Breast epithelium (tissue), 4 donors: Measurements from ENCODE around the gene HBA2. TPM values are rescaled to one million over a fixed set of nuclear protein-coding genes. Genes with fewer than 3 reads are reported as not detected.
"Not testable (repeated sequence)": the region's sequence is repeated elsewhere in the genome, so short reads cannot be mapped to it uniquely, and the experiment has no call there.

ENCODE experiments used
- DNase-seq, 2 donors: peaks; one replicate each; pipeline ENCODE4 v3.0.0-alpha.2; 2019; ENCODE audit warnings: low spot score in 2 of 2
- H3K27ac ChIP-seq, 2 donors: fragments of 200-600 bp; sonication (generic) in 1 of 2; one replicate each; pipeline ENCODE4 v1.5.1; 2016 to 2019; ENCODE audit warnings: mild to moderate bottlenecking in 1 of 2
- H3K27me3 ChIP-seq, 2 donors: fragments of 200-600 bp; sonication (generic) in 1 of 2; one replicate each; pipeline versions ENCODE4 v1.5.1 to v1.6.0; 2017 to 2019; ENCODE audit warnings: control low read depth in 1 of 2, mild to moderate bottlenecking in 1 of 2
- H3K36me3 ChIP-seq: fragments of 200-600 bp; one replicate; pipeline ENCODE4 v1.5.1; 2019
- H3K4me1 ChIP-seq, 2 donors: fragments of 200-600 bp; sonication (generic); one replicate each; pipeline ENCODE4 v1.5.1; 2016 to 2019; ENCODE audit warnings: control low read depth in 1 of 2
- H3K4me3 ChIP-seq, 3 donors: fragments of 200-600 bp; sonication (generic); 1 replicate in 2 of 3; 2 replicates in 1 of 3; pipeline ENCODE4 v1.5.1; 2016 to 2019; ENCODE audit warnings: mild to moderate bottlenecking in 3 of 3, moderate library complexity in 2 of 3
- H3K9me3 ChIP-seq, 2 donors: fragments of 200-600 bp; sonication (generic) in 1 of 2; one replicate each; pipeline ENCODE4 v1.5.1; 2016 to 2019; ENCODE audit warnings: control low read depth in 1 of 2
- CTCF ChIP-seq, 3 donors: fragments of 450-650 bp; IDR thresholded peaks; one replicate each; pipeline ENCODE4 v1.5.1; 2016 to 2017; ENCODE audit warnings: antibody characterized with exemption in 3 of 3, mild to moderate bottlenecking in 3 of 3, moderate library complexity in 3 of 3
- POLR2A ChIP-seq: fragments of 450-650 bp; IDR thresholded peaks from one replicate; pipeline ENCODE4 v1.6.1; 2016; ENCODE audit warnings: antibody characterized with exemption, mild to moderate bottlenecking, moderate library complexity
- POLR2AphosphoS5 ChIP-seq, 3 donors: sonication (generic); formaldehyde crosslinking; IDR thresholded peaks; one replicate each; pipeline ENCODE4 v1.6.1; 2017; ENCODE audit warnings: antibody characterized with exemption in 3 of 3
- intact Hi-C: fragments of 100-400 bp; cut with DNase I; formaldehyde crosslinking; loops from one replicate; pipeline ENCODE4 v1.15.1; 2023; ENCODE audit warnings: low total_unique reads
- total RNA-seq, 3 donors: library from RNA; depleted of rRNA; stranded (reverse); fragments of >200 nt; gene quantifications; one replicate each; pipeline ENCODE4 v1.1.0, GENCODE V29; 2016

The HBA2 gene
- total RNA-seq, 3 donors from 2014 or later, result 46.4 to 83.6 (median 52.2) TPM

DNA sequence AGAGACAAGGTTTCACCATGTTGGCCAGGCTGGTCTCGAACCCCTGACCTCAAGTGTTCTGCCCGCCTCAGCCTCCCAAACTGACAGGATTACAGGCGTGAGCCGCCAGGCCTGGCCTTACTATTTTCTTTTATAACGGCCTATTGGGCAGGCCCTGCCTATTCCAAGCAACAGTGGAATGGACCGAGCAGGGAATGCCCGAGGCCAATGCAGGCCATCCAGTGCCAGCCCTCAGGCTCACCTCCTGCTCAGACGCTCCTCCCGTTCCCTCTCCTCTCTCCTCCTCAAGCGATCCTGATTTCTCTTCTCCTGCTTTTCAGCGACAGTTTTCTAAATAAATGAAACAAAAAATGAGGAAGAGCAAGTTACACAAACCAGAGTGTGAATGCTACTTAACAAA lies 20.0 kb downstream of the HBA2 start:
- Histone ChIP-seq H3K36me3 (peaks cover 20% of the 10 kb centered on the region), H3K27me3 (no peaks in the 10 kb centered on the region), H3K9me3 (no peaks in the 10 kb centered on the region), H3K4me3 (no peak overlapping the region), H3K27ac (no peak overlapping the region), H3K4me1 (no peaks in the 10 kb centered on the region)
- no peak for DNase-seq
- intact Hi-C loops, result no loop called here
- TF ChIP-seq POLR2AphosphoS5 (IDR thresholded peaks at IDR 0.05) (no peak), POLR2A (no peak), CTCF (IDR thresholded peaks at IDR 0.05) (no peak)

DNA sequence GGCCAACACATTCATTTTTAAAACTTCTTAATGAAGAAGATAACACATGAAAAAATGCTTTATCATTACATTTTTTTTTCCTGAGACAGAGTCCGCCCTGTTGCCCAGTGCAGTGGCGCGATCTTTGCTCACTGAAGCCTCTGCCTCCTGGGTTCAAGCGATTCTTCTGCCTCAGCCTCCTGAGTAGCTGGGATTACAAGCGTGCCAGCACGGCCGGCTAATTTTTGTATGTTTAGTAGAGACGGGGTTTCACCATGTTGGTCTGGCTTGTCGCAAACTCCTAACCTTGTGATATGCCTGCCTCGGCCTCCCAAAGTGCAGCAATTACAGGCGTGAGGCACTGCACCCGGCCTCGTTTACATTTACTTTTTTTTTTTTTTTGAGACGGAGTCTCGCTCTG lies 20.8 kb downstream of the HBA2 start:
- no peak for TF ChIP-seq POLR2A
- no peak for TF ChIP-seq CTCF (IDR thresholded peaks at IDR 0.05)
- no peak for TF ChIP-seq POLR2AphosphoS5 (IDR thresholded peaks at IDR 0.05)
- Histone ChIP-seq H3K27me3 (no peaks in the 10 kb centered on the region), H3K9me3 (no peaks in the 10 kb centered on the region), H3K36me3 (peaks cover 21% of the 10 kb centered on the region), H3K4me3 (no peak overlapping the region), H3K27ac (no peak overlapping the region), H3K4me1 (no peaks in the 10 kb centered on the region)
- intact Hi-C loops, result no loop called here
- DNase-seq, result no peak

- no peaks in the 10 kb centered on the region for H3K27me3 ChIP-seq
- no peak overlapping the region for H3K4me3 ChIP-seq
- no peak for DNase-seq
- H3K36me3 ChIP-seq, result peaks cover 21% of the 10 kb centered on the region
- intact Hi-C loops, result no loop called here
- H3K4me1 ChIP-seq, result no peaks in the 10 kb centered on the region
- TF ChIP-seq POLR2AphosphoS5 (IDR thresholded peaks at IDR 0.05), result no peak
- TF ChIP-seq POLR2A, result no peak
- TF ChIP-seq CTCF (IDR thresholded peaks at IDR 0.05), result no peak
- H3K9me3 ChIP-seq, result no peaks in the 10 kb centered on the region
- no peak overlapping the region for H3K27ac ChIP-seq
Measured at GRCh38 chr16:194516-194915, 21.8 kb downstream of the HBA2 start.

- DNase-seq, result no peak
- H3K36me3 ChIP-seq, result peaks cover 9% of the 10 kb centered on the region
- H3K4me3 ChIP-seq, result no peak overlapping the region
- no peaks in the 10 kb centered on the region for H3K9me3 ChIP-seq
- TF ChIP-seq POLR2A (no peak), CTCF (IDR thresholded peaks at IDR 0.05) (no peak), POLR2AphosphoS5 (IDR thresholded peaks at IDR 0.05) (no peak)
- H3K27me3 ChIP-seq, result no peaks in the 10 kb centered on the region
- intact Hi-C loops, result no loop called here
- no peak overlapping the region for H3K27ac ChIP-seq
- no peaks in the 10 kb centered on the region for H3K4me1 ChIP-seq
Measured at GRCh38 chr16:200388-200787, 27.7 kb downstream of the HBA2 start.

- no peak overlapping the region for H3K4me3 ChIP-seq
- no peaks in the 10 kb centered on the region for H3K27me3 ChIP-seq
- peaks cover 11% of the 10 kb centered on the region for H3K36me3 ChIP-seq
- H3K27ac ChIP-seq, result no peak overlapping the region
- DNase-seq, result no peak
- H3K4me1 ChIP-seq, result no peaks in the 10 kb centered on the region
- TF ChIP-seq POLR2AphosphoS5 (IDR thresholded peaks at IDR 0.05) (no peak), CTCF (IDR thresholded peaks at IDR 0.05) (no peak), POLR2A (no peak)
- intact Hi-C loops, result no loop called here
- H3K9me3 ChIP-seq, result no peaks in the 10 kb centered on the region
Measured at GRCh38 chr16:203246-203645, 30.6 kb downstream of the HBA2 start.

DNA sequence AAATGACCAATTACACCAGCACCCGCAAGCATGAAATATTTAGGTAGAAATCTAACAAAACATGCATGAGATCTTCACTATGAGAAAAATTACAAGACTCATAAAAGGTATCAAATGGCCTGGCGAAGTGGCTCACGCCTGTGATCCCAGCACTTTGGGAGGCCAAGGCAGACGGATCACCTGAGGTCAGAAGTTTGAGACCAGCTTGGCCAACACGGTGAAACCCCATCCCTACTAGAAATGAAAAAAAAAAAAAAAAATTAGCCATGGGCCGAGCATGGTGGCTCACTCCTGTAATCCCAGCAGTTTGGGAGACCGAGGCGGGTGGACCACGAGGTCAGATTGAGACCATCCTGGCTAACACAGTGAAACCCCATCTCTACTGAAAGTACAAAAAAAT lies 31.4 kb downstream of the HBA2 start:
- H3K4me1 ChIP-seq, intact Hi-C loops, DNase-seq, H3K27me3 ChIP-seq, H3K9me3 ChIP-seq, H3K27ac ChIP-seq, H3K4me3 ChIP-seq: not testable (repeated sequence)
- H3K36me3 ChIP-seq, result peaks cover 15% of the 10 kb centered on the region

DNA sequence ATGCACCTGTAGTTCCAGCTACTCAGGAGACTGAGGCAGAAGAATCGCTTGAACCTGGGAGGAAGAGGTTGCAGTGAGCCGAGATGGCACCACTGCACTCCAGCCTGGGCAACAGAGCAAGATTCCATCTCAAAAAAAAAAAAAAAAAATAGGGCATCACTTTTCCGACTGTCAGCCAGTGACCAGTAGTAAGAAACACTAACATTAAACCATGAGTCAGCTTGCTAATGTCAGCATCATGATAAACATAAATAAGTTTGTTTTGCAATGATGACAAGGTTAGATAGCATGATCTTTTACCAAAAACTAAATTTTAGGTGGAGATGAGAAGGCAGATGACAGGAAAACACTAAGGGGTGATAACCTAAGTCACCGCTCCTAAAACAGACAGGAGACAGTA lies 36.7 kb downstream of the HBA2 start:
- not testable (repeated sequence) for H3K9me3 ChIP-seq, H3K4me3 ChIP-seq, H3K27ac ChIP-seq, H3K27me3 ChIP-seq, DNase-seq, H3K4me1 ChIP-seq
- intact Hi-C loops, result loop anchor here (5.0 kb wide), 1 partner anchor 1798 kb away; the partner anchor contains the start of gene ZNF598
- peaks cover 15% of the 10 kb centered on the region for H3K36me3 ChIP-seq

- H3K36me3 ChIP-seq, DNase-seq, H3K4me3 ChIP-seq, H3K27me3 ChIP-seq, H3K4me1 ChIP-seq, intact Hi-C loops, H3K27ac ChIP-seq, H3K9me3 ChIP-seq: not testable (repeated sequence)
Measured at GRCh38 chr16:211631-212180, 39.0 kb downstream of the HBA2 start.
